Epithelial cell of proximal tubule (primary cell): ENCODE measurements around the gene XKRX. TPM values are rescaled to one million over a fixed set of nuclear protein-coding genes. Genes with fewer than 3 reads are reported as not detected.
A peak's percentile ranks its signal among the peaks of the same experiment; 100 is the strongest.

ENCODE experiments used
- DNase-seq: peaks from one replicate; pipeline ENCODE4 v3.0.0-alpha.2; 2011; ENCODE audit warnings: low read depth
- H3K4me3 ChIP-seq: 2 replicates; pipeline ENCODE4 v1.5.1; 2011; ENCODE audit warnings: low read depth, mild to moderate bottlenecking, low read length
- total RNA-seq: library from RNA; depleted of rRNA; stranded (reverse); fragments of >200 nt; gene quantifications from 2 replicates; pipeline ENCODE4 v1.2.3, GENCODE V29; 2015
- TF ChIP-seq, protein P1 (sequence below): conservative IDR thresholded peaks from 2 replicates; pipeline ENCODE4 v1.5.1; 2012; ENCODE audit warnings: low read depth, mild to moderate bottlenecking, low read length

The XKRX gene
- total RNA-seq: not detected in 2 replicates

DNA sequence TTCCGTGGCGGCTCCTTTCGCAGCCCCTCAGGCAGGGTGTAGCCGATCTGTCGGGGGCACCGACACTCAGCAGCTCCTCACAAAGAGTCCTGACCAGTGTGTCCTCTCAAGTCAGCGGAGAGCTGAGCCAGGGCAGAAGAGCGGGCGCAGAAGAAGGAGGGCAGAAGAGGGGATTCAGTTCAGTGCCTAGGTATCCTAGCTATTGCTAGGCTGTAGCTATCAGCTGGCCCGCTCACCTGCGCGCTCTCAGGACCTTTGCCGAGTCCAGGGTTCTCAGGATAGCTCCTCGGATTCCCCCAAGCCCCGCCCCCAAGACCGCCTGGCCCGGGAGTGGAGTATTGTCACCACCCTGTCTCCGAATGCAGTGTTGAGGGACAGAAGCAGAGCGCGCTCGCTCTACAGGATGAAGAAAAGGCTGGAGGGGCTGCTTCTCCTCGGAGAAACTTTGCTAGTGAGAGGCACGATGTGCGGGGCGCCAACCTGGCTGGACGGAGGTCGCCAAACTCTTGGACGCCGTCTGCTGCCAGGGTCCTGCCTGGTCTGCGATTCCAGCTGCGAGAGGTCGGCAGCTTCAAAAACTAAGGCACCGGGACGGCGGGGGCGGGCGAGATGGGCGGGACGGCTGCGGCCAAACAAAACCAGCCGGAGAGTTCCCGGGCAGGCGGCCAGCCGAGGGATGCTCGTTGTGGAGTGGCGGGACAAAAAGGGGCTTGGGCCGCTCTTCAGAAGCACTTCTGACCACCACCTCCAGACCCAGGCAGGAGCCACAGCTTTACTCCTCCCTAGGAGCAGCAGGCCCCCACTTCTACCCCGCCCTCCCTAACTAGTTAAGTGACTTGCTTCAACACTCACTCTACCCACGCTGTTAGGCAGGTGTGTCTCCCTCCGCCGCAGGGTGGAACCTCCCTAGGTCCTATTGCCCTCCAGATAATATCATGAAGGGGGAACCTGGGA is at the start of gene XKRX:
XKRX (minus strand) TSS at position 258 of the 954 bp plus-strand sequence. CDS start 613 bp downstream, outside the sequence.
- TF ChIP-seq, protein P1, sequence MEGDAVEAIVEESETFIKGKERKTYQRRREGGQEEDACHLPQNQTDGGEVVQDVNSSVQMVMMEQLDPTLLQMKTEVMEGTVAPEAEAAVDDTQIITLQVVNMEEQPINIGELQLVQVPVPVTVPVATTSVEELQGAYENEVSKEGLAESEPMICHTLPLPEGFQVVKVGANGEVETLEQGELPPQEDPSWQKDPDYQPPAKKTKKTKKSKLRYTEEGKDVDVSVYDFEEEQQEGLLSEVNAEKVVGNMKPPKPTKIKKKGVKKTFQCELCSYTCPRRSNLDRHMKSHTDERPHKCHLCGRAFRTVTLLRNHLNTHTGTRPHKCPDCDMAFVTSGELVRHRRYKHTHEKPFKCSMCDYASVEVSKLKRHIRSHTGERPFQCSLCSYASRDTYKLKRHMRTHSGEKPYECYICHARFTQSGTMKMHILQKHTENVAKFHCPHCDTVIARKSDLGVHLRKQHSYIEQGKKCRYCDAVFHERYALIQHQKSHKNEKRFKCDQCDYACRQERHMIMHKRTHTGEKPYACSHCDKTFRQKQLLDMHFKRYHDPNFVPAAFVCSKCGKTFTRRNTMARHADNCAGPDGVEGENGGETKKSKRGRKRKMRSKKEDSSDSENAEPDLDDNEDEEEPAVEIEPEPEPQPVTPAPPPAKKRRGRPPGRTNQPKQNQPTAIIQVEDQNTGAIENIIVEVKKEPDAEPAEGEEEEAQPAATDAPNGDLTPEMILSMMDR: no peak
- DNase-seq: no peak
- peak within 1 kb of the TSS; percentile 41 for H3K4me3 ChIP-seq

DNA sequence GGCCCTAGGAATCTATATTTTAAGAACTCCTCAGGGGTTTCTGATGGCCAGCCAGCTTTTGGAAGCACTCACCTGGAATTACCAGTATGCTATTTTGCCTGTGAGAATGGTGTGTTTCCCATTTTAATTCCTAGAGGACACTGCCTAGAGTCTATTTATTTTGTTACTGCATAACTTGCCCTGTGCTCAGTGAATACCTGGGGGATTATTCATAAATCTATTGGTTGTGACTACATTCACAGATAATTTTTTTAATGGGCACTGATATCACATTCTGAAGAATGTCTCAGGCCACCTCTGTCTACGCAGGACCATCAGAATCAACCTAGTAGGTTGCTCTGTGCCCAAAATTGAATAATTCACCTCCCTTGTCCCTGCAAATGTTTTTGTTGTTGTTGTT is 47.5 kb upstream of the XKRX start:
- DNase-seq: no peak
- TF ChIP-seq, protein P1: no peak

GRCh38 chrX:100975212-100975611 is 46.5 kb upstream of the XKRX start:
- no peak for DNase-seq
- TF ChIP-seq, protein P1: no peak
- no peak overlapping the region for H3K4me3 ChIP-seq

More for the DNA sequence above, 47.5 kb upstream of the XKRX start:
- H3K4me3 ChIP-seq: no peak overlapping the region

GRCh38 chrX:100973411-100973810 is 44.7 kb upstream of the XKRX start:
- TF ChIP-seq, protein P1: no peak
- no peak for DNase-seq
- H3K4me3 ChIP-seq: no peak overlapping the region

GRCh38 chrX:100969936-100970335 is 41.2 kb upstream of the XKRX start:
- no peak overlapping the region for H3K4me3 ChIP-seq
- TF ChIP-seq, protein P1: no peak
- no peak for DNase-seq

- TF ChIP-seq, protein P1: no peak
- H3K4me3 ChIP-seq: no peak within 1 kb of the TSS
- DNase-seq: no peak
These were observed 40.7 kb upstream of the XKRX start, which contains the start of gene ARL13A for GRCh38 chrX:100969408-100969807. Gene ARL13A, plus strand, starts transcription at chrX:100969708. Its CDS starts 3,982 bp downstream, at chrX:100973690.
